Vagina (tissue), 2 donors: ENCODE results near the gene RBBP9.

ENCODE experiments used
- CTCF ChIP-seq, 3 experiments: fragments of 450-650 bp in 2 of 3; fragments of 200-600 bp in 1 of 3; sonication (generic) in 1 of 3; IDR thresholded peaks; one replicate each; pipeline ENCODE4 v1.5.1; 2017 to 2019; ENCODE audit warnings: antibody characterized with exemption in 3 of 3, mild to moderate bottlenecking in 2 of 3, moderate library complexity in 2 of 3
- POLR2A ChIP-seq, 2 donors: fragments of 450-650 bp; IDR thresholded peaks; one replicate each; pipeline ENCODE4 v1.6.1; 2017; ENCODE audit warnings: antibody characterized with exemption in 2 of 2, mild to moderate bottlenecking in 2 of 2, moderate library complexity in 2 of 2
- POLR2AphosphoS5 ChIP-seq, 2 donors: sonication (generic); formaldehyde crosslinking; IDR thresholded peaks; one replicate each; pipeline ENCODE4 v1.9.0; 2017; ENCODE audit warnings: antibody characterized with exemption in 2 of 2, mild to moderate bottlenecking in 2 of 2, low read depth in 1 of 2; ENCODE audit not compliant: insufficient read depth in 1 of 2

DNA sequence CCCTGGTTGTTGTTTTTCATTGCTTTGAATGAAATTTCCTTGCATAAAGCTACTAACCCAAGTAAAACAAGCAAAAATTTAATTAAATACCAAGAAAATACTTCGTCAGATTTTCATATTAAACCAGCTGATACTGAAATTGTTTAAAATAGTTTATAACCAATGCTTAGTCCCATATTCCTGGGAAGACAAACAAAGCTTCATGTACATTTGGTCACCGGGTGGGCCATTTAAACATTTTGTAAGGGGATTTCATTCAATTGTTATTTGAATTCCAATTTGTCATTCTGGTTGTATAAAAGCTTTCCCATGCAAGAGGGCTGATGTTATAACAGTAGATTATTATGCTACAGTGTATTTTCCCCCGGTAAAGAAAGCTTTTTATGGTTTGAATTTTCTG, 578 bp upstream of the RBBP9 start:
- TF ChIP-seq CTCF (IDR thresholded peaks at IDR 0.05) (no peak), POLR2AphosphoS5 (IDR thresholded peaks at IDR 0.05; ENCODE audit: insufficient read depth in 1 of 2, low read depth in 1 of 2) (no peak), POLR2A (IDR thresholded peaks at IDR 0.05) (no peak)
